Renal pelvis (tissue), 4 donors: ENCODE results near the gene THRB. TPM values are rescaled to one million over a fixed set of nuclear protein-coding genes. Genes with fewer than 3 reads are reported as not detected.

ENCODE experiments used
- DNase-seq: peaks from one replicate; pipeline ENCODE4 v3.0.0-alpha.2; 2013
- polyA plus RNA-seq, 3 donors: library from polyadenylated mRNA; unstranded; fragments of 120-200 nt; gene quantifications; one replicate each; pipeline ENCODE4 v1.2.1, GENCODE V29; 2013; ENCODE audit not compliant: insufficient read length in 3 of 3

THRB gene
- polyA plus RNA-seq, 3 donors: 23.3 to 35.9 (median 29.4) TPM

DNA sequence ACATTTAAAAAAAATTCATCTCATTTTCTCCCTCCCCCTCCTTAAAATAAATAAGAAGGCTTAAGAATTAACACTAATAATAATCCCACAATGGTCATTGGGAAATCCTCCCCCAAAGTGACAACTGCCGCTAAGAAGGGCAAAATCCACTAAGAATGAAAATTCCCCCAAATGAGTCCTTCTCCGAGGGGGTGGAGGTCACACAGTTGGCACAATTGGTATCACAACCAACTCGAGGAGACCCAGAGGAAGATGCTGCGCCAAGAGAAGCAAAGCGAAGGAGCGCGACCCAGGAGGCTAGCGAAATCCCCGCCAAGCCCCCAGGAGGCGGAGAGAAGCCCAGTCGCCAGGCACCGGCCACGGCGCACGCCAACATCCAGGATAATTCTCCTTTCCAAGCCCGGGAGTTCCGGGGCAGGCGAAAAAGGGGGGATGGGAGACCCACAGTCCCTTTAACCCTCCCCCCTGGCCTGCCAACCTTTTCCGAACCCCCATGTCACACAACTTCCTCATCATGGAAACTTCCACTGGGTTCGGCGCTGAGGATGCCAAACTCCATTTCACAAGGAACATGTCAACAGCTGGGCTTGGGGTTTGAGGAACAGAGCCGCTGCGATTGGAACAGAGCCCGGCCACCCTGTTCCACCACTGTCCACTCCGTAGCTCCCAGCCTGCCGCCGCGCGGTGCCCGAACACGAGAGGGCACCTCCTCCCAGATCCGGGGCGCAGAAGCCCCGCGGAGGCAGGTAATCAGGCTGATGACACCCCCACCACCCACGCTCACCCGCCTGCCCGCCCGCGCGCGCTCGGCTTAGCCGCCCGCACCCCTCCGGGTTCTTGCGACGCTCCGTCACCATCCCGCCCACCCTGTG, 668 bp downstream of the THRB start:
- no peak for DNase-seq

DNA sequence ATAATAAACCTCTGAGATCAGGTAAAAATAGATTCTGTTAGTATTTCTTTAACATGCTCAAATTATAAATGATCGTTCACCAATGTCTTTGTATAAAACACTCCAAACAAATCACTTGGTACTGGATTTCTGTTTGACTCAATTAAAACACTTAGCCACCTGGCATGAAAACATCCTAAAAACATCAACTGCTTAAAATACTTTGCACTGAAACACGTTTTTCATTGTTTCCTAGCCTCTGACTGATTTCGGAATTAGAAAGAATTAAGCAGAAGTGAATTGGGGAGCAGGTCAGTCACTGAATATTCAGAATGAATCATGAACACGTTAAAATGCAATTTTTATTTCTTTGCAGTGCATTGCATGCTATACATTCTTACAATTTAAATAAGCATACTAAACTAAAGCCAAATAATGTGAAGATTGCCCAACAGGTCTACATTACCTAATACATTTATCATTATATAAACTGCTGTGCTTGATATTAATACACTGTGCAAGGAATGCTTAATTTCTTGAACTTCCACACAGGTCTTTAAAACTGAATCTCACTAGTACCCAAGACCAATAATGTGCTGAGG, 1.6 kb downstream of the THRB start:
- DNase-seq: no peak

DNA sequence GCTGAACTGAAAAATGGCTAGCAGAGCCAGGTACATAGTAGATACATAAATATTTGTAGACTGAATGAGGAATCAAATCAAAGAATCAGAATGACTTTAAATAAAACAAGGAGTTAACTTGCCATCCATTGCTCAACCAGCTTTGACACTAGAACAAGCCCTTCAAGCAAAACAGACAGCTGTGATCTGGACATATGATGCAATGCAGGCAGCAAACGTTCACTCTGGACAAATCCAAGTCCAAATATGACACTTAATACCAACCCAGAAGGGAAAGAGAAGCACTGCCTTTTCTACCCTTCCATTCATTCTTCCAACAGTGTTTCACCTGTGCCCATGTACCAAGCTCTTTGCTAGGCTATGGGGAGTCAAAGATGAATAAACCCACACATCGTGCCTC, 4.5 kb downstream of the THRB start:
- no peak for DNase-seq

DNA sequence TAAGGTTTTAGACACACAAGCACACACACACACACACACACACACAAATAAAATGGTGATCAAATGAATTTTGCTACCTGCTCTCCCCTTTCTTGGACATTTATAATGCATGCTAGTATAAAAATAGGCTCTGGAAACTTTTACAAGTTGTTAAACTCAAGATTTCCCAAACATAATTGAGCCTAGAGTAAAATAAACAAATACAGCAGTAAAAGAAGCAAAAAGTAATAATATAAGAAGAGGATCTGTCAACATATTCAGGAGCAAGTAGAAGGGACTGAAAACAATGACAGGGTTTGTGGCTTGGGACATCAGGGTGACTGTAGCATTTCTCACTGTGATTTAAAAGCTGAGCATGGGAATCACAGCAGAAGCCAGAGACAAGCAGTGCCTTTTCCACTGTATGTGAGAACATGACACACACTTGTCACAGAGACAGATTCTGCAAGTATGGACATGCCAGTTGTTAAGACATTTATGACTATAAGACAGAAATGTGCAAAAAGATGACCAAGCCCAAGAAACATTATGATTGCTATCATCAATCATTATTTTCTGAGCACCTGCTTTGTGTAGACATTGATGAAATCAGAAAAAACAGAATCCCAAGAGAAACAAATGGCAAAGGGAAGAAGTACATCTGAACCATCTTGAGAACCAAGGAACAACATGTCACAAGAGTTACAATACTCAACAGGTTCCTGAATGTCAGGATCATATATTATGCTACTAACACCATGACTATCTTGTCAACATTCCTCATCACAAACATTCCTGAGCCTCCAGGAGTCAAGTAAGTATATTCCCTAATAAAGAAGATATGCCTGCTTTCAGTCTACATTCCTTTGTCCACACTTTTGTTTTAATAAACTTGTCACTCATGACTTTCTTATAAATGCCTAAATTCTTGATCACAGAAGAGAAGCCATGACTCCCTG, 7.1 kb downstream of the THRB start:
- no peak for DNase-seq

DNA sequence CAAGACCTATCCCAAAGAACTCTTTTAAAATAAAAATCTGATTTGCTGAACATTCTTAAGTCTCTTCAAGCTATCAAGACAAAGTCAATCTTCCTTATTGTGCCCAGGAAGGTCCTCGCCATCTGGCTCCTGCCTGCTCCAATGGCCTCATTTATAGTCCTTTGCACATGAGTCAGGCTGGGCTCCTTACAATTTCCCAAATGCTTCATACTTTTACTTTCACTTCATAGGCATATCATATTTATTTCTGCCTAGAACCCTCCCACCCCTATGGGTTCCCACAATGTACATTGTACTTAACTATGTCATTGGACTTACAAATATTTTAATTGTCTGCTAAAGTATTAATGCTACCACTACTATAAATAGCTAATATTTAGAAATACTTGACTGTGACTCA, 9.1 kb downstream of the THRB start:
- no peak for DNase-seq

DNA sequence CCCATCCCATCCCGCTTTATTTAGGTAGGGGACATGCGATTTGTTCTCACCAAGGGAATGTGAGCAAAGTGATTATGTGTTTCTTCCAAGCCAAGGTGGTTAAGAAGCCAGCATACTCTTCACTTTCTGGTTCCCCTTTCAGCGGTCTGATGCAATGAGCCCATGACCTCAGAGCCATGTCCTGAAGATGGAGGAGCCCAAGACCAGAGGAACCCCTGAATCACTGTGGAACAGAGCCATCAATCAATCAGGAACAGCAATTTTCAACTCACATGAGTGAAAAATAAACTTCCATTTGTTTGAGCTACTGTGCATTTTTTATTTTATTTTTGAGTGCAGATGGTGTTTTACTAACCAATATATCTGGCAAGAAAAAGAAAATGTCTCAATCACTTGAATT, 10.8 kb downstream of the THRB start:
- DNase-seq: no peak

DNA sequence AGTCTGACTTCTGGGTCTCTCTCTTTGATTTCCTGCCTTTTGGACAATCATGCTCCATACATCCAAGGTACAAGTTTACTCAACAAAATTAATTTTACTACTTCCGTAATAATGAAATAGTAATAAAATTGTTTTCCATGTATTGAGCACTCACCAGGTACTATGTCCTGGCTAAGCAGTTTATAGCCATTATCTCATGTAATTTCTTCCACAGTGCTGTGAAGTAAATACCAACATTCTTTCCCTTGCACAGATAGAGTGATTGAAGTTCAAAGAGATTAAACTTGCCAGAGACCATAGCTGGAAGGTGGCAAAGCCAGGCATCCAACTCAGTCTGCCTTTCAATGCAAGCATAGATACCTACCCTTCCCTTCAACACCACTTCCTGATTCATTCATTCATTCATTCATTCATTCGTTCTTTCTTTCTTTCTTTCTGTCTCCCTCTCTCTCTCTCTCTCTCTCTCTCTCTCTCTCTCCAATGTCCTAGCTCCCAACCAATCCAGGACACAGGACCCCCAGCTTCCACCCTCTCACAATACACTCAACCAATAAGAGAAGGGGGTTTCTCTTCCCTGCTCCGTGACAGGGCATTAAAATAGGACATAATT, 12.4 kb downstream of the THRB start:
- DNase-seq: no peak

DNA sequence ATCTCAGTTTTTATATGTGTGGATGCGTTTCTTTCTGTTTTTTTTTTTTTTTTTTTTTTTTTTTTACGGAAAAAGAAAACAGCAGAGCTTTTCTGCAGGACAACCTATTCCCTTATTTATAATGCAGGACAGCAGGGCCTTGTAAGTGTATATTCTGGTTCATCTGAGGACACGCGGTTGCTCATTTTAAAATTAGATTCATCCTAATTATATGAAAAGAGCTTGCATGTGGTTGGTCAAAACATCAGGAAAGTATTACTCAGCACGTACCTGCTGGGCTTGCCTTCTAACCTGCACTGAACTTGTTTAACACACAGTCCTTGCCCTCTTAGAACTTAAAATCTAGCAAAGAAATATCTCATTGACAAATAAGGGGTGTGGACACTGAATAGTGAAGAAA, 13.5 kb downstream of the THRB start:
- no peak for DNase-seq

DNA sequence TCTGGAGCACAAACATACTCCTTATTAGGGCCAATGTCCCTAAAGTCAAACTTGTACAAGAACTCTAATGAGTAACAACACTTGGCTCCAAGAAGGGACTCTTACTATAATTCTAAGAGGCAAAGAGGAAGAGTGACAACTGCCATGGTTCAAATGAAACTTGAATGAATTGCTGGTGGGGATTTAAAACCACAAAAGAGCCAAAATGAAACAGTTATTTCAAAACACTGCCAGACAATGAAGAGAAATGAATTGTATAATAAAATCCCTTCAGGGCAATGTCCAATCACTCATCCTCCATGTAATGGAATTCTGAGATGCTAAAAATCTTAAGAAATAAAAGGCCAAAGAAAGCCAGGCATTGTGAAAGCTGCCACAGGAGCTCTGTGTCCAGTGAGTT, 14.2 kb downstream of the THRB start:
- no peak for DNase-seq

DNA sequence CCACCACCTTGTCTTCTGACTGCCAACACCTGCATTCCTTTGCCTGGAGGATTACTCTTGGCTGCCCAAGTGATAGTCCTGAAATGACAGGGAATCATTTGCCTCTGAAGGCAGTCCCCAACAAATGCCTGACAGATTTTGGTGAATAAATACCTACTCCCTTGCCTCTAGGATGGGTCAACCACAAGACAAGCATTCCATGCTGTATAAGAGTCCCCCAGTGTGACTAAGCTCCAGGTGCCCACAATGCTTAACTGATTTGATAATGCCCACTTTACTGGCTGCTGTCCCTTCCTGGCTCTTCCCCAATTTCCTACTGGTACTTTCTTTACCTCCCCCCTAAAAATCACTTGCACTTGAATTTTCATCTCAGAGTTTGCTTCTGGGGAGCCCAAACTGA, 14.8 kb downstream of the THRB start:
- no peak for DNase-seq

DNA sequence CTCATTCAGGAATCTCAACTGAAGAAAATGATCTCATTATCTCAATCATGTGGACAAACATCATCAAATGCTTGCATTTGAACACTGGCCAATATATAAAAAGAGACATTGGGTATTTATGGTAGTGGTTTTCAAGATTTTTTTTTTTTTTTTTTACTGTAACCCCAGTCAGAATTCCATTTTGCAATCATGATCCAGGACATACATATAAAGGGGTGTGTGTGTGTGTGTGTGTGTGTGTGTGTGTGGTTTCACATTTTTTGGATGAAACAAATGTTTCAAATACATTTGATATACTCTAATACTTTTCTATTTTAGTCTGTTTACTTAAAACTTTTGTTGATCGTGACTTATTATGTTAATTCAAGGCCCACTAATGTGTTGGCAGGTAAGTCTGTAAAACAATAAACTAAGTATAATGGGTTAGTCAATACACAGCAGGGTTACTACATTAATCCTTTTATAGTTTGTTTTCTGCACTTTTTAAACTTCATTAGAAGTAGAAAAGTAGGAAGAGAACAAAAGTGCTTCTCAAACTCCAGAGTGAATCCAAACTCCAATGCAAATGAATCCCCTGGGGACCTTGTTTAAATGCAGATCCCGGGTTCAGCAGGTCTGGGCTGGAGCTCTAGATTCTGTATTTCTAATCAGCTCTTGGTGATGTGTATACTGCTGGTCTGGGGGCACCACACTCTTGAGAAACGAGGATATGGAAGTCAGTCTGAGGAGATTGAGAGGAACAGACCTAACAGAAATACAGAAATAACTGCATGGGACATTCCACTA, 17.6 kb downstream of the THRB start:
- DNase-seq: no peak

DNA sequence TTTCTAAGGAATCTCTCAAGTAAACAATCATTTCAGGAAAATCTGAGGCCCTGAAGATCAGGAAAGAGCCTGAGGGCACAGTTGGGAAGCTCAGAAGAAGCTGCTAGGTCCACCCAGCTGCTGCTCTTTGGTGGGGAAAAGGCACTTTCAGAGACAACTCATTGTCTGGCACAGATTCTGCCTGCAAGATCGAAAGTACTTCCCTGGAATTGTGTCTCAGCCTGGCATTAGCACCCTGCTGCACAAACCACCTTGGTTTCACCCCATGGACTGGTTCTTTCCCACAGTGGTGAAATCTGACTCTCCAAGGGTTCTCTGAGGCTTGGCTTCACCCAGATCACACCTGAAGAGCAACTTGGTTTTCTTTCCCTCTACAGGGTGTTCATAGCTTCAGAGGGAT, 18.7 kb downstream of the THRB start:
- DNase-seq: no peak

DNA sequence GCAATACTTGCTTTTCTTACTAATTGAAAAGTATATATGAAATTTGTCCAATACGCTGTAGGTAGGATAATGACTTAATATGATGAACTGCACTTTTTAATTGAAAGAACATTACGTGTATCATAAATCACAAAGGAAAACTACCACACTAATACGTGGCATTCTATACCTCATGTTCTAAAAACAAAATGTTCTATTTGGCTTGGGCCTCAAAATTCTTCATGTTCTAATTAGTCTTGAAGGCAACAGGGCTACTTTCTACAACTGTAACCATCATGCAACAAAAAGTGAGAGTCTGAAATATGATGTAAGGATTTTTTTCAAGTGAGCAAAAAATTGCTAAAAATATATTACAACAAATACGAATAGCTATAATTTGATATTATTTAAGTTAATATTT, 19.8 kb downstream of the THRB start:
- DNase-seq: no peak

DNA sequence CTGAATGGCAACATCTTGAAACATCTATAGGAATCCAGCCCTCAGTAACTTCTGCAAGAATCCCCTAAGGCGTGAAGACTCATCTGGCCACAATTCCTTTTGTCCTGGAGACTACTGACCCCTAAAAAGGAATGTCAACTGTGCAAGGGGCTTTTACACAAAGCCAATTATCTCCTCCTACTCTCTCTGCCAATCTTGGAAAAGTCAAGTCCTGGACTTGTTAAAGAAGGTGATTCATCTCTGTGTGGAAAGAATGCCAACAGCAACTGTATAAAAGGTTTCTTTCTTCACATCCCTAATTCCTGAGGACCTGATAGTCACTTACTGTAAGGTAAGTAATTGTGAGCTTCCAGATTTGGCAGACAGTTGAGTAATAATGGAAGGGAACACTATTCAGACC, 22.3 kb downstream of the THRB start:
- DNase-seq: no peak

DNA sequence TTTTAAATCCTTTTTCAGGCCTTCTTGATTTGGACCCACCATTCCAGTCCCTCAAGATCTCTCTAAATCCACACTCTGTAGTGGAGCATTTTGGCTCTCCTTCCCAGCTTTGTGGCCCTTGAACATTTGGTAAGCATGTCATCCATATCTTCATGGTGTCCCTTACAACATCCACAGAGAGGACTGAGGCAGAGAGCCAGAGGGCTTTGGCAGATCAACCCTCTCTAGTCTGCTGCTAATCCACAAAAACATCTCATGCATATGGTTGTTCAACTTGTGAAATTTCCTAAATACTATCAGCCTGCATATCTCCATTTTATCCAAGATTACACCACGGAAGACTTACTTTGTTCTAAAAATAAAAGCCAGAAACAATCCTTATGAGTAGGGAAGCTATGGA, 23.2 kb downstream of the THRB start:
- no peak for DNase-seq

DNA sequence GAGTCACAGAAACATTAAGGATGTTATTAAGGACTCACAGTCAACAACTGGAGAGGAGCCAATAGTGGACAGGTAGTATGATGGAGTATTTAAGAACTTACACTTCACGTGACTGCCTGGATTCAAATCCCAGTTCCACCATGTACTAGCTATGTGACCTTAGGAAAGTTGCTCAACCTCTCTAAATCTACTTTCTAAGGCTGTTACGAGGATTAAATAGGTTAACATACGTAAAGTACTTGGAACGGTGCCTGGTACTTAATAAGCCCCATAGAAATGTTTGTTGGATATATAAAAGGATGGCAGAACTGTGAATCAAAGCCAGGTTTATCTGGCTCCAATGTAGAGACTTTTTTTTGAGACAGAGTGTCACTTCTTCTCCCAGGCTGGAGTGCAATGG, 24.4 kb downstream of the THRB start:
- DNase-seq: no peak

DNA sequence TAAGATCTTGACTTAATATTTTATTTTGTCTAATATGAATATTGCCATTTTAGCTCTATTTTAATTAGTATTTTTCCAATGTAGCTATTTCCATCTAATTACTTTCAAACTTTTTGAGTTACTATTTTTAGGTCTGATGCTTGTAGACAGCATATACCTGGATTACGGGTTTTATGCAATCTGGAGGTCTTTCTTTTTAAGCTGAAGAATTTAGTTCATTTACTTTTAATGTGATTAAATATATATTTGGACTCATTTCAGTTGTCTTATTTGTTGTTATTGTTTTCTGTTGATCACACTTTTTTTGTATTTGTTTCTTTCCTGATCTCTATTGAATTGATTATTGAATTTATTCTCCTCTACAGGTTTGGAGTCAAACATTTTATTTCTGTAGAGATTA, 30.3 kb downstream of the THRB start:
- no peak for DNase-seq

DNA sequence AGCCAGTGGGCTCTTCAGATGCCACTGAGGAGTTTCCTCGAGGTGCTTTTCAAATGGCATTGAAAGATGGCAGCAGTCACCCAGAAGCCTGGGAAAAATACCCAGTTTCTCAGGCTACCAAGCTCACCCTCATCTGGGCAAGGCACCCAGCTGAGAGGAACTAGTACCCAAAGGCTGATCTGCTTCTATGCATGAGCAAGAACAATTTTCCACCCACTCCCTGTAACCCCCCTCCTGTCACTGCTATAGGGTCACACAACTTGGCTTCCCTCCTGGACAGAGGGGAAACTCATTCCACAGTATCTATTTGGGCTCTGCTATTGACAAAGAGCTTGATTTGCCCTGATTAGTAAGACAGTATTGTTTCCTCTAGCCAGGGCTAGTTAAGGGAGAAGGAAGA, 31.9 kb downstream of the THRB start:
- no peak for DNase-seq

DNA sequence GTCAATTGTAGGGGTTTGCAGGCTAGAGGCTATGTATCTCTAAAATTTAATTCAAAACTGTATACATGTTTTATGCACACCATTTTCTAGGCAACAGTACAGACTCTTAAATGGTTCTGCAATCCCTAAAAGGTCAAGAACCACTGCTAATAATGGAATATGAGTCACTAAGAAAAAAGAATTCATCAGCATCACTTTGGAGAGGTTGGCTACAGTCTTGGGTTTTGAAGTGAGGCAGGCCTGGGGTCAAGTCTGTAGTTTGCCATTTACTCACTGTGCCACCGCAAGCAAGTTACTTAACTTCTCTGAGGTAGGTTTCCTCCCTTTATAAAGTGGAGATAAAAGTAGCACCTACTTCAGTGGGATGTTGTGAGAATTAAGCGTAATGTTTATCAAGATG, 33.7 kb downstream of the THRB start:
- no peak for DNase-seq

DNA sequence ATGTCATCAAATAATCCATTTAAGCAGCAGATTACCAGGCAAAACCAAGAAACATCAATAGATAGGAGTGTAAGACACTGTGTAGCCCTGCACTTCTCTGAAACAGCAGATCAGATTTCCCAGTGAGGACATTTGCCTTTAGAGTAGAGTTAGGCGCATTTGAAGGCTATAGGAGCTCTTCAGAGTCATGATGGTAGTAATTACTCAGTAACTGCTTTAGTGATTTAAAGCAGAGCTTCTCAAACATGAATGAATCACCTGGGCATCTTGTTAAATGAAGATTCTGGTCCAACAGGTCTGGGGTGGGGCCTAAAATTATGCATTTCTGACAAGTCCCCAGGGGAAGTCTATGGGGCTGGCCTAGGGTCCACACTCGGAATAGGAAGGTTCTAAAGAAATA, 36.9 kb downstream of the THRB start:
- no peak for DNase-seq

DNA sequence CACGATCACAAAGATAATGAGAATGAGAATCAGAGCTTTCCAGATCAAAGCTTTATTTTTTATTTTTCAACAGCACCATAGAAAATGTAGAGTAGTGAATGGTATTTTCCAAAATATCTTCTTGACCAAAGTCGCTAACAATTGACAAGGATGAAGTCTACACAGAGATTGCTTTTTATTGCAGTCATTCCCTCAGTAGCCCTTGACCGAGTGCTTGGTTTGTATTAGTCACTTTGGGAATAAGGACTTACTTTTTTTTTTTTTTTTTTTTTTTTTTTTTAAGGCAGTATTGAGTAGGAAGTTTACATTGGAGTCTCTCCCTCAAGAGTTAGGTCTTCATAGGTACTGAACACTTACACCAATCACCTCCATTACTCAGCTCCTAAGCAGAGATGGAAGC, 39.8 kb downstream of the THRB start:
- no peak for DNase-seq

DNA sequence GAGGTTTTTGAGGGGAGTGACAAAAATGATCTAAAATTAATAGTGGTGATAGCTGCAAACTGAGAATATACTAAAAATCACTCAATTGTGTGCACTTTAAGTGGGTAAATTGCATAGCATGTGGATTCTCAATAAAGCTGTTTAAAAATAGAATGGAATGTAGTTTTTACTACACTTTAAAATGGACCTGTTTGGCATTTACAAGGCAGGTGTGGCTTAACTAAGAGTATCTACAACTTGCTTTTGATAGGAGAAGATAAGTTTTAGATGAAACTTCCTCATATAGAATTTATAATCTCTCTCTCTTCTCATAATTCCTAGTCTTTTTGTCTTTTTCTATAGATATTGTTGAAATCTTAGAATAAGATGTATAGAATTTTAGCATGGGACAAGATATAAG, 40.3 kb downstream of the THRB start:
- DNase-seq: no peak
